Posterior cingulate gyrus (tissue), 11 donors: ENCODE measurements around the gene MLST8.
A peak's percentile ranks its signal among the peaks of the same experiment; 100 is the strongest.

Experiments
- DNase-seq, 10 donors: peaks; one replicate each; pipeline versions ENCODE4 v3.0.0 to v3.0.0-alpha.2; 2020 to 2021; ENCODE audit warnings: mixed read lengths in 3 of 10
- intact Hi-C: fragments of 100-400 bp; cut with DNase I; formaldehyde crosslinking; loops from one replicate; pipeline ENCODE4 v1.15.1; 2023

Gene MLST8

DNA sequence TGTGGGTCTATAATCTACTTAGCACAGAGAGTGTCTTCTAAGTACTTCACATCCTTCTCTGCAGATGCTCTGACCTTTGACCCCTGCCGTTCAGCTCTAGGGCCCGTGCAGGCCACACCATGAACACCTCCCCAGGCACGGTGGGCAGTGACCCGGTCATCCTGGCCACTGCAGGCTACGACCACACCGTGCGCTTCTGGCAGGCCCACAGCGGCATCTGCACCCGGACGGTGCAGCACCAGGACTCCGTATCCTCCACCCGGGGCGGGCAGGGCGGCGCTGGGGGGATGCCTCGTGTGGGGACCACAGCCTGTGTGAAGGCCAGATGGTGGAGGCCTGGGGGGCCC is 686 bp downstream of the MLST8 start:
- intact Hi-C loops = loop anchor here (1.0 to 5.0 kb wide), 2 partner anchors 49 to 62 kb away; partner anchors contain the start of genes RNPS1 and TRAF7
- peak in 2 of 10 donors; percentile 34 to 73 for DNase-seq

DNA sequence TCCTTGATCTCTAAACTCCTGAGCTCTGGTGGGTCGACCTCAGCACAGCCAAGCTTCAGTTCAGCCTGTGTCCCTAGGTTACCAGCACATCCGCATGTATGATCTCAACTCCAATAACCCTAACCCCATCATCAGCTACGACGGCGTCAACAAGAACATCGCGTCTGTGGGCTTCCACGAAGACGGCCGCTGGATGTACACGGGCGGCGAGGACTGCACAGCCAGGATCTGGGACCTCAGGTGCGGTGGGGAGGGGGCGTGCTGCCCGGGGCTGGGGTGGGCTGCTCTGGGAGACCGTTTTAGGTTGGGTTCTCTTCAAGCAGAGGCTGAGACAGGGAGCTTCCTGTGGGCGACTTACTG is 1.1 kb downstream of the MLST8 start:
- intact Hi-C loops = loop anchor here (5.0 kb wide), 1 partner anchor 49 kb away; the partner anchor contains the start of gene TRAF7
- peak in 1 of 10 donors; percentile 10 for DNase-seq

DNA sequence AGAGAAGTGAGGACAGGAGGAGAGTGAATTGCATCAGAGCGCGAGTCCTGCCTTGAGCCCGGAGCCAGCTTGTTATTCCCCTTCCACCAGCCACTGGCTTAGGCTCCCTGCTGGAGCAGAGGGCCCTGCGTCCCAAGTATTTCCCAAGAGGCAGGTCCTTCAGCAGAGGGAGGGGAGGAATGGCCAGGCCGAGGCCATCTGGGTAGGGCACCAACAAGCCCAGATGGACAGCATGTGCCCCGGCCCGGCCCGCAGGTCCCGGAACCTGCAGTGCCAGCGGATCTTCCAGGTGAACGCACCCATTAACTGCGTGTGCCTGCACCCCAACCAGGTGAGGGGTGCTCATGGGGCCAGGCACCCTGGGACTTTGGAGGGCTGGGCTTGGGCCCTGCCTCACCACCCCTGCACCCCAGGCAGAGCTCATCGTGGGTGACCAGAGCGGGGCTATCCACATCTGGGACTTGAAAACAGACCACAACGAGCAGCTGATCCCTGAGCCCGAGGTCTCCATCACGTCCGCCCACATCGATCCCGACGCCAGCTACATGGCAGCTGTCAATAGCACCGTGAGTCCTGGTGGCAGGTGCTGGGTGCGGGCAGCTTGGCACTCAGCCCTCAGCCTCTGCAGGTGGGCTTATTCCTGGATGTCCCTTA is 1.7 kb downstream of the MLST8 start:
- DNase-seq = peak in 2 of 10 donors; percentile 9 to 72
- intact Hi-C loops = loop anchor here (5.0 kb wide), 1 partner anchor 50 kb away; the partner anchor contains the start of gene TRAF7

DNA sequence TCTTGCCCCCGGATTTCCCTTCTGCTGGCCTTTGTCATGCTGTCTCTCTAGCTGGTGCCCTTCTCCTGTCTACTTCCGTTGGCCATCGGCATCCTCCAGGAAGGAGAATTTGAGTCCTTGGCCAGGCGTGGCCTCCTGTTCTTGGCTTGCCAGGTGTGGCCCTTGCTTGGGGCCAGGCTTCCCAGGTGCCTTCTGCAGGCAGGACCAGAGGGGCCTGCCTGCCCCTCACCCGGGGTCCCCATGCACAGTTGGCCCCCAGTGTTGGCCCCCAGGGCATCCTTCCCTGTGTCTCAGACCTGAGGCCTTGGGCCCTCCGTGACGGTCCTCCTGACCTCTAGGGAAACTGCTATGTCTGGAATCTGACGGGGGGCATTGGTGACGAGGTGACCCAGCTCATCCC is 2.6 kb downstream of the MLST8 start:
- no peak for DNase-seq
- intact Hi-C loops = loop anchor here (5.0 kb wide), 1 partner anchor 51 kb away; the partner anchor contains the start of gene TRAF7

DNA sequence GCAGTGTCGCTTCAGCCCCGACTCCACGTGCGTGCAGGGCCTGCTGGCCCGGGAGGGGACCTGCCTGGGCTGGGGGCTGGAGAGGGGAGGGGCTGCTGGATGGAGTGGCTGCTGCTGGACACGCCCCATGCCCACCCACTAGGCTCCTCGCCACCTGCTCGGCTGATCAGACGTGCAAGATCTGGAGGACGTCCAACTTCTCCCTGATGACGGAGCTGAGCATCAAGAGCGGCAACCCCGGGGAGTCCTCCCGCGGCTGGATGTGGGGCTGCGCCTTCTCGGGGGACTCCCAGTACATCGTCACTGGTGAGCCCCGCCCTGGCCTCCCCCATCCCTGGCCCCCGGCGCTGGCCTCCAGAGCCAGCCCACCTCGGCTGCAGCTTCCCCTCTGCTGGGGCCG is 3.1 kb downstream of the MLST8 start:
- DNase-seq = peak in 2 of 10 donors; percentile 11 to 72
- intact Hi-C loops = loop anchor here (5.0 kb wide), 1 partner anchor 51 kb away; the partner anchor contains the start of gene TRAF7

DNA sequence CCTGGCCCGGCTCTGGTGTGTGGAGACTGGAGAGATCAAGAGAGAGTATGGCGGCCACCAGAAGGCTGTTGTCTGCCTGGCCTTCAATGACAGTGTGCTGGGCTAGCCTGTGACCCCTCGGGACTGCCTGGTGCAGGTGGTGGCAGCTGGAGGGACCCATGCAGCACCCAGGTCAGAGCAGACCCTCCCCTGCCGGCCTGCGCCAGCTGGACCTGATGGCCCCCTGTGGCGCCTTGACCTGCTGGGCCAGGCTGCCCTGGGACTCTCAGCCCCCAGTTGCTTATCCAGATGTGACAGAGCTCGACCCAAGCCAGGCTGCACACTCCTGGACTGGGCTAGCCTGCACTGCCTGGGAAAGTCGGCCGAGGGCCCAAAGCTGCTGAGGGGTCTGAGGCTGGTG is 3.5 kb downstream of the MLST8 start:
- intact Hi-C loops = loop anchor here (5.0 kb wide), 1 partner anchor 51 kb away; the partner anchor contains the start of gene TRAF7
- DNase-seq = no peak

DNA sequence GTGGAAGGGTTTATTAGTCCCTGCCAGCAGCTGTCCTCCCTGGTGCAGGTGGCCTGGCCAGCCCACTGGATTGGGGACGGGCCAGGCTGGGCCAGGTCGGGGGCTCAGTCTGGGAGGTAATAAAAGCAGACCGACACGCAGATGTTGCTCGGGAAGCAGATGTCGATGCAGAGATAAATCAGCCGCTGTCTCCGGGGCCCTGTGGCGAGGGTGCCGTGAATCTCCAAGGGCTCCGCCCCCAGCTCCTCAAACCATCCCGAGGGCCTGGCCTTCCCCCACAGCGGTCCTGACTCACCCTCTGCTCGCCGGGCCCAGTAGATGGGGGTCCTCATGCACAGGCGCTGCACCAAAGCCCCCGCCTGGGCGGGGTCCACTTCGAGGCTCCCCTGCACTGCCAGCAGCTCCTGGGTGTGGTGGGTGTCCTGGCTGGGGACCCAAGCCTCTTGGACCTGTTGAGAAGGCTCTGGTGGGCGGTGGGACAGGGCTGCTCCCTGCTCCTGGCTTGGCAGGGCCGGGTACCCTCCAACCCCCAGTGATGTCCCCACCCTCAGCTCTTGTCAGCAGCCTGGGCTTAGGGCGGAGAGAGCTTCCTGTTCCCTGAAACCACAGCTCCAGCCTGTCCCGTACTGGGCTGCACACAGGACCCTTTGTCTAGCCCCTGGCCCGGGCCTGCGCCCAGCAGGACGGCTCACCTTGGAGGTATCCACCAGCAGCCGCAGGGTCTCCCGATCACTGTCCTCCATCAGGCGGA is 4.2 kb downstream of the MLST8 start:
- intact Hi-C loops = loop anchor here (5.0 kb wide), 1 partner anchor 52 kb away; the partner anchor contains the start of gene TRAF7
- peak in 1 of 10 donors; percentile 6 for DNase-seq

DNA sequence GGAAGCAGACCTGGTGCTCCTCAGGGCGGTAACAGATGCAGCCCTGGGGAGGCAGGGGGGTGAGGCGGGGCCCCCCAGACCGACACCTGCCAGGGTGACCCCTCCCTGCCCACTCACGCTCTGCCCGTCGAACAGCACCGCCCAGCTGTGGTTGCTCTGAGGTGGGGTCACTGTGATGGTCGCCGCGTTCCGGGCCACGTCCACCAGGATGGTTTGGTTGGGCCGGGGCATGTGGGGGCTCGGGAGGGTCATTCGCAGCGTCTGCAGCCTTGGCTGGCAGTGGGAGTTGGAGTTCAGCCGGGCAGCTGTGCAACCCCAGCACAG is 4.7 kb downstream of the MLST8 start:
- intact Hi-C loops = no loop called here
- DNase-seq = peak in 1 of 10 donors; percentile 7

DNA sequence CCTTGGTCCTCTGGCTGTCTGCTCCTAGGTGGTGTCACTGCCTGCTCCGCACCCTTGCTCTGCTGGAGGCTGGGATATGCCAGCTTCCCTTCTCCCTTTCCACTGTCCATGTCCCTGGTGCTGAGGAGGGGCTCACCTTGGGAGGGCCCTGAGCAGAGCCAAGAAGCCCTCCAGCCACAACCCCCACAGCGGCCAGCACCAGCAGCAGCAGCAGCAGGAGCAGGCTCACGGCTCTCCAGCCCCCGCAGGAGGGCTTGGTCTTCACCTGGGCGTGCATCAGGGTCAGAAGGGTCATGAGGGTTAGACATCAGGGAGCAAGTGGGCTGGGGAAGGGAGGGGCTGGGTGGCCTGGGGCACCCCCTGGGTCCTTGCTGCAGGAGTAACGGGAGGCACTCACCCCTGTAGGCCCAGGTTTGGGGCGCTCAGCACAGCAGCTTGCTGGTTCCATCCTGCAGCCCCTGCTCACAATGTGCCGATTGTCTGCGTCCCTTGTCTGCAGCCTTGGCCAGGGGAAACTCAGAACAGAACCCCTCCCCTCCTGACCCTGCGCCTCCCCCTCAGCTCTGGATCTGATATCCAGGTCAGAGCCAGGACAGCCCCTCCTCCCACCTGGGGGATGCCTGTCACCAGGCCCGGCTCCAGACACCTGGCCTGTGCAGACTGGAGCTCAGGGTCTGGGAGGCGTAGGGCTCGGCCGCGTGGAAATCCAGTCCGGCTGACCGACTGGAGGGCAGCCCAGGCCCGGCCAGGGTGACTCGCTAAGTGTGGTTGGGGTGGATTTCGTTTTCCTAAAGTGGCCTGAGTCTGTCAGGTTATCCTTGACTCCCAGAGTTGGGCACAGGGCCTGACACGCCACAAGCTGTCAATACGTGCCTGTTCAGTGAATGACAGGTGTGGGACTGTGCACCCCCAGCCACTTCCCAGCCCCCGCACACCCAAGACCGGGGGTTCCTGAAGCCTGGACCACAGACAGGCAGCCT is 5.4 kb downstream of the MLST8 start, which contains the start of gene BRICD5:
Gene BRICD5 (minus strand): TSS at position 478 of the 980 bp plus-strand sequence. CDS start 30 bp downstream, at position 448.
- peak in 1 of 10 donors; percentile 11 for DNase-seq
- intact Hi-C loops = no loop called here

DNA sequence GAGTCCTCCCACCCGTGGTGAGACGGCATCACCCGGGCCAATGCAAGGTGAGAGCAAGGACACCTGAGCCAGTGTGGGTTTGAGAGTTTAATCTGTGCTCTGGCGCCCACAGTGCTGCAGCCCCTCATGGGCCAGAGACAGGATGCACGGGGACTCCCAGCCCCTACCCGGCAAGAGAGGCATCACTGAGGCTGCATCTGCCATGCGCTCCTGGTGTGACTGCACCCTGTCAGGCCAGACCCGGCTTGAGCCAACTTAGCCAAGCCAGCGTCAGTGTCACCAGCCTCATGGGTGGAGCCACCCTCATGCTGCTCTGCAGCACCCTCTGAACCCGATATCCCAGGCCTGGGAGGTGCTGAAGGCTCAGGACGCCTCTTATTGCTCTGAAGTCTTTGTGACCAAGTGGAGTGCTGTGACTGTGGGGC is 6.7 kb downstream of the MLST8 start:
- intact Hi-C loops = no loop called here
- DNase-seq = peak in 1 of 10 donors; percentile 6

DNA sequence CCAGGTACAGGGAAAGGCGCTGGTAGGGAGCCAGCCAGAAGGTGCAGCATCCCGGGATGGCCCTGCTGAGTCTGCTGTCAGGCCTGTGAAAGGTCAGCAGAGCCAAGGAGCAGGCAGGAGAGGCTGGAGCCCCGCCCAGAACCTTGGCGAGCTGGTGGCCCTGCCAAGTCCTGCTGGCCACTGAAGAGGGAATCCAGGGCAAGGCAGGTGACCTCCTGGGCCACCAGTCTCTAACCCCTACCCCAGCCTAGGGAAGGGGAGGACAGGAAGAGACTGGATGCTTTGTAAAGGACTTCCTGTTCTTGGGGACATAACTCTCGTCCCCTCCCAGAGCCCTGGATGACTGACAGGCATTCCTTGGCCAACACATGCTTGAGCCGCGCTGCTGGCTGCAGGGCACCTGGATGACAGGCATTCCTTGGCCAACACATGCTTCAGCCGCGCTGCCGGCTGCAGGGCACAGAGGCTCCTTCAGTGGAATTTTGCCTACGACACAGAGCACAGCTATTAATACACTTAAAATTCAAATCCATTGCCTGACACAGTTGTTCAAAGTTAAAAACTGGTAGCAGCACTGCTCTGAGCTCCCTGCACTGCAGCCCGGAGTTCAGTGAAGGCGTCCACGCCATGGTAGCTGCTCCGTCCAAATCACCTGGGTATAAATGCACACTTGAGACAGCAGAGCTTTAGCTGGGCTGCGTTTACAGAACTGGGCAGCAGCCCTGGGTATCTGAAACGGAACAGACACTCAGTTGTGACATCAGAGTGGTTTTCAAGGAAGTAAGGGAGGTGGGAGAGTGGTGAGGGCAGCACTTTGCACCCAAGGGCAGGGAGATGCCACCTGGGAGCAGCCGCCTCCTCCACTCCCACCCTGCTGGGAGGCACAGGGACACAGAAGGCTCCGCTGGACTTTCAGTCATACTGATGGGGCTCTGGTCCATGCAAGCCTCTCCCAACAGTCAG is 7.4 kb downstream of the MLST8 start:
- DNase-seq = peak in 1 of 10 donors; percentile 9
- intact Hi-C loops = no loop called here

DNA sequence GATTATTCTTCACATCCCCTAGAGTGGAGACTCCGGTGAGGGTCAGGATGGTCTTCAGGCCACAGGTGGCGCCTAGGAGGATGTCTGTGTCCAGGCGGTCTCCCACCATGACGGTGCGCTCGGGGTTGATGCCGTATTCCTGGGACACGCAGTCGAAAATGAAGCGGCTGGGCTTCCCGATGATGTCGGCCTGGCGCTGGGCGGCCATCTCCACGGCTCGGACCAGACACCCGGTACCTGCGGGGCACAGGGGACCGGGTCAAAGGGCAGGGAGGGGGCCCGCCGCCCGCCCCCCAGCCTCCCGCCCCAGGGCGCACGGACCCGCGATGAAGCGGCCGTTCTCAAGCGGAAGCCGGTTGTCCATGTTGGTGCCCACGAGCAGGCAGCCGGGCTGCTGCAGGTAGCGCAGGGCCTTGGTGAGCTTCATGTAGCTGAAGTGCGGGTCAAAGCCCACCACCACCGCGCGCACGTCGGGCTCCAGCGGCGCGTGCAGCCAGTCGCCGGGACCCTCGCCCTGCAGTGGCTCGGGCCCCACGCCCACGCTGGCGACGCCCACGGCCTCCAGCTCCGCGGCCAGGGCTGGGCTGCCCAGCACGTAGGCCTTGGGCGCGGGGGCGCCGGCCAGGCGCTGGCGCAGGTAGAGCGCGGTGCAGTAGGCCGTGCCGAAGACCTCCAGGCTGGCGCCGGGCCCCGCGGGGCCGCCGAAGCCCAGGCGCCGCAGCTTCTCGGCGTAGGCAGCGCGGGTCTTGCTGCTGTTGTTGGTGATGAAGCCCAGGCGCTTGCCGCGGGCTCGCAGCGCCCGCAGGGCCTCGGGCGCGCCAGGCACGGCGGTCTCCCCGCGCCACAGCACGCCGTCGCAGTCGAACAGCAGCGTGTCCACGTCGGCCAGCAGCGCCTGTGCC is 8.8 kb downstream of the MLST8 start:
- intact Hi-C loops = no loop called here
- DNase-seq = peak in 2 of 10 donors; percentile 19 to 81

DNA sequence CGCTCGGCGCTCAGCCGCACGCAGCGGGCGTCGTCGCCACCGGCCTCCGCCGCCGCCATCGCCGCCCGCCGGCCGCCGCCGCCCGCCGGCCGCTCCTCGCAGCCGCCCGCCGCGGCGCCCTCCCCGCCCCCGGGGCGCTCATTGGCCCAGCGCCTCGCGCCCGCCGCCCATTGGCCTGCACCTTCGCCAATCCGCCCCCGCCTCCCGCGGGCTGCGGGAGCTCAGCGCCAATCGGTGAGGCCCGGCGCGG is 9.4 kb downstream of the MLST8 start, which contains the start of gene PGP:
Gene PGP (minus strand): TSS at position 122 of the 250 bp plus-strand sequence. CDS start 63 bp downstream, at position 59.
- DNase-seq = no peak
- intact Hi-C loops = no loop called here

DNA sequence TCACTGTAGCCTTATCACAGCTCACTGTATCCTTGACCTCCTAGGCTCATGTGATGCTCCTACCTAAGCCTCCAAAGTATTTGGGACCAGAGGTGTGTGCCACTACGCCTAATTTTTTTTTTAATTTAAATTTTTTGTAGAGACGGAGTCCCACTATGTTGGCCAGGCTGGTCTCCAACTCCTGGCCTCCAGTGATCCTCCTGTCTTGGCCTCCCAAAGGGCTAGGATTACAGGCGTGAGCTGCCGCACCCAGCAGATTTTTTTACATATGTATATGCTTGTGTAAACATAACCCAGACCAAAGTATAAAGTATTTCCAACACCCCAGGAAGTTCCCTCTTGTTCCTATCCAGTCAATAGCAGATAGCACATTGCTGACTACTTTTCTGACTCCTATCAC is 11.1 kb downstream of the MLST8 start:
- no peak for DNase-seq
- intact Hi-C loops = no loop called here

DNA sequence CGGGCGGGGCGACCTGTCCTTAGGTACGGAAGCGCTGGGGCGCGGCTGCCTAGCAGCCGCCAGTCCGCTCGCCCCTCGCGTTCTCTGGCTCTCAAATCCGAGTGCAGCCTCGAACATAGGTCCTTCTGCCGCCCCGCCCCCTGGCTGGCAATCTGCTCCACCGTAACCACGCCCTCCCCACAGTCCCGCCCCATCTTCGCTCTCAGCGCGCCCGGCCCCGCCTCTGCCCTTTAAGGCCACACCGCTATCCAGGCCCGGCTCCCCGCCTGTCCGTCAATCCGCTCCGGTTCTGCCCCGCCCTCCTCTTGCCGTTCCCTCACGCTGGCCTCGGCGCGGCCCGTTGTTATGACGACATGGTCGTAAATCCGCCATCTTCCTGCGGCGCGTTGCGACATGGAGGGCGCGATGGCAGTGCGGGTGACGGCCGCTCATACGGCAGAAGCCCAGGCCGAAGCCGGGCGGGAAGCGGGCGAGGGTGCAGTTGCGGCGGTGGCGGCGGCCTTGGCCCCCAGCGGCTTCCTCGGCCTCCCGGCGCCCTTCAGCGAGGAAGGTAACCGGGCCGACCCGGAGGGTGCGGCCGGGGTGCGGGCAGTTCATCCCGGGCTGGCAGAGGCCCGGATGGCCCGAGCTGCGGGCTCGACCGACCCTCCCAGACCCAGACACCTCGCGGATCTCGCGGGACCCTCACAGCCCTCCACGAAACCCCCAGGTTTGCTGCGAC is 18.1 kb downstream of the MLST8 start, which contains the start of gene E4F1:
Gene E4F1 (plus strand): TSS at position 371 of the 721 bp plus-strand sequence. CDS start 23 bp downstream, at position 394.
- DNase-seq = peak; percentile 98 to 100 (median 99)
- intact Hi-C loops = loop anchor here (1.0 kb wide), 1 partner anchor 8 kb away; no protein-coding TSS in a partner anchor

DNA sequence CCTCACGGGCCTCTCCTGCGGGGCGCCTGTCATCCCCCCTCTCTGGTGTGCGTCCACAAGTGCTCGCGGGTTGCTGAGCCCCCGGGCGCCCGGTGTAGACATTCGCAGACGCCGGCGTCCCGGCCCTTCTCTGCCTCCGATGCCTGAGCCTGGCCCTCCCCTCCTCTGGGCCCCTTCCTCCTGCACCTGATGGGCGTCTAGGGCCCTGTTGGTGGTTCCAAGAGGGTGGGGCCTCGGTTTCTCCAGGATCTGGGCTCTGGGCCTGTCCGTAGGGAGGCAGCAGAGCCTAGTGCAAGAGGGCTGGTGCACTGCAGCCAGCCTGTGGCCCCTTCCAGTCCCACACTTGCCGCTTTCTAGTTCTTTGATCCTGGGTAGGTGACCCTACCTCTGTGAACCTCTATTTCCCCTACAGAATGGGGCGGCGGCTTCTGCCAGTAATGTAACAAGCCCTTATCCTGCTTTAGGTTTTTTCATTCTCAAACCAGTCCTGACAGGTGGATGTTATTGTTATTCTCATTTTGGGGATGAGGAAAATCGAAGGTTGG is 18.8 kb downstream of the MLST8 start:
- intact Hi-C loops = loop anchor here (1.0 kb wide), 1 partner anchor 9 kb away; no protein-coding TSS in a partner anchor
- DNase-seq = no peak

DNA sequence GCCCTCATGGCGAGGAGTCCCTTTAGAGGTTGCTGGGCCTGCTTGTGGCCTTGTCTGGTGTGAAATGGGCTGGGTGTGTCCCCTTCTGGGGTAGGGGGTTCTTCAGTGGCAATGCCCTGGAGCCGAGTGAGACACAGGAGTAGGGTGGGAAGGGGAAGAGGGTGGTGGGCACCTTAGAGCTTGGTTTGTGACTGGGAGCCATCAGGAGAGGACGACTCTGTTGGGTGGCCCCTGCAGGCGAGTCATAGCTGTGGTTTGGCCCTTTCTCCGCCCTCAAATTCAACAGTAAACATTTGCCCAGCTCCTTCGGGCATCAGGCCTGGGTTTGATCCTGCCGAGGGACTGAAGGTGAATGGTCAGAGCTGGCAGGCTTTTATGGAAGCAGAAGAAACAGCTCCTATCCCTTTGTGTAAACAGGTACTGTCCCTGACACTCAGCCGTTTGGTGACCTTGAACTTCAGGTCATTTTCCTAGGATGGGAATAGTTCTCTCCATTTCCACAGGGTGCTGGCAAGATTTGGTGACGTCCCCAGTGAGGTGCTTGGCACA is 21.1 kb downstream of the MLST8 start:
- DNase-seq = no peak
- intact Hi-C loops = no loop called here
